ENCODE data around the gene MCHR1.
"Not testable (repeated sequence)": the region's sequence is repeated elsewhere in the genome, so short reads cannot be mapped to it uniquely, and the experiment has no call there.

MCHR1 gene

GRCh38 chr22:40656651-40657050, 22.6 kb upstream of the MCHR1 start:
- not testable (repeated sequence) for DNase-seq (ENCODE audit: low read depth in 2 of 2)

- DNase-seq (ENCODE audit: low read depth in 2 of 2) = no peak
Measured at GRCh38 chr22:40659166-40659565, 20.1 kb upstream of the MCHR1 start.

GRCh38 chr22:40660730-40661129, 18.6 kb upstream of the MCHR1 start:
- DNase-seq (ENCODE audit: low read depth in 2 of 2) = no peak

GRCh38 chr22:40661671-40662070, 17.6 kb upstream of the MCHR1 start:
- no peak for DNase-seq (ENCODE audit: low read depth in 2 of 2)

- DNase-seq (ENCODE audit: low read depth in 2 of 2) = no peak
Measured at GRCh38 chr22:40665312-40665711, 14.0 kb upstream of the MCHR1 start.

GRCh38 chr22:40666151-40666848, 13.0 kb upstream of the MCHR1 start:
- DNase-seq (ENCODE audit: low read depth in 2 of 2) = no peak

- no peak for DNase-seq (ENCODE audit: low read depth in 2 of 2)
Measured at GRCh38 chr22:40668611-40669411, 10.5 kb upstream of the MCHR1 start.

GRCh38 chr22:40670058-40670457, 9.2 kb upstream of the MCHR1 start:
- no peak for DNase-seq (ENCODE audit: low read depth in 2 of 2)

- DNase-seq (ENCODE audit: low read depth in 2 of 2) = no peak
Measured at GRCh38 chr22:40671369-40671768, 7.9 kb upstream of the MCHR1 start.

- DNase-seq (ENCODE audit: low read depth in 2 of 2) = no peak
Measured at GRCh38 chr22:40671796-40672360, 7.4 kb upstream of the MCHR1 start.

- no peak for DNase-seq (ENCODE audit: low read depth in 2 of 2)
Measured at GRCh38 chr22:40673017-40673416, 6.3 kb upstream of the MCHR1 start.

GRCh38 chr22:40674274-40674673, 5.0 kb upstream of the MCHR1 start:
- DNase-seq (ENCODE audit: low read depth in 2 of 2) = no peak

GRCh38 chr22:40676166-40676565, 3.1 kb upstream of the MCHR1 start:
- not testable (repeated sequence) for DNase-seq (ENCODE audit: low read depth in 2 of 2)

GRCh38 chr22:40676644-40677043, 2.6 kb upstream of the MCHR1 start:
- DNase-seq (ENCODE audit: low read depth in 2 of 2) = no peak

- DNase-seq (ENCODE audit: low read depth in 2 of 2) = no peak
Measured at GRCh38 chr22:40678493-40679248, 613 bp upstream of the MCHR1 start.

GRCh38 chr22:40679964-40680818, 907 bp downstream of the MCHR1 start:
- no peak for DNase-seq (ENCODE audit: low read depth in 2 of 2)

- no peak for DNase-seq (ENCODE audit: low read depth in 2 of 2)
Measured at GRCh38 chr22:40680819-40681183, 1.5 kb downstream of the MCHR1 start.

GRCh38 chr22:40681451-40681850, 2.2 kb downstream of the MCHR1 start:
- DNase-seq (ENCODE audit: low read depth in 2 of 2) = no peak

GRCh38 chr22:40684728-40685127, 5.4 kb downstream of the MCHR1 start:
- DNase-seq (ENCODE audit: low read depth in 2 of 2) = no peak

GRCh38 chr22:40685406-40685805, 6.1 kb downstream of the MCHR1 start:
- DNase-seq (ENCODE audit: low read depth in 2 of 2) = no peak

- no peak for DNase-seq (ENCODE audit: low read depth in 2 of 2)
Measured at GRCh38 chr22:40687706-40688105, 8.4 kb downstream of the MCHR1 start.

Measured in stimulated activated CD8-positive, alpha-beta memory T cell treated with anti-CD3 and anti-CD28 coated beads, Interleukin-2, amount 100 ng/mL, for 48 hours (primary cell).